GM19023 (cell line): Measurements from ENCODE around the gene TACR1.
"Not testable (repeated sequence)": the region's sequence is repeated elsewhere in the genome, so short reads cannot be mapped to it uniquely, and the experiment has no call there.

Experiments
- ATAC-seq: cut with Tn5 transposase; IDR thresholded peaks from one replicate; pipeline ENCODE4 v1.9.1; 2021; ENCODE audit warnings: mild to moderate bottlenecking, moderate library complexity; ENCODE audit not compliant: unreplicated experiment

Gene TACR1

GRCh38 chr2:75195076-75195691 is 4.1 kb downstream of the TACR1 start:
- ATAC-seq, result no peak

- ATAC-seq, result no peak
These were observed 5.0 kb downstream of the TACR1 start for GRCh38 chr2:75194184-75194868.

GRCh38 chr2:75192496-75192895 is 6.8 kb downstream of the TACR1 start:
- ATAC-seq, result no peak

- no peak for ATAC-seq
These were observed 8.9 kb downstream of the TACR1 start for GRCh38 chr2:75190271-75190990.

DNA sequence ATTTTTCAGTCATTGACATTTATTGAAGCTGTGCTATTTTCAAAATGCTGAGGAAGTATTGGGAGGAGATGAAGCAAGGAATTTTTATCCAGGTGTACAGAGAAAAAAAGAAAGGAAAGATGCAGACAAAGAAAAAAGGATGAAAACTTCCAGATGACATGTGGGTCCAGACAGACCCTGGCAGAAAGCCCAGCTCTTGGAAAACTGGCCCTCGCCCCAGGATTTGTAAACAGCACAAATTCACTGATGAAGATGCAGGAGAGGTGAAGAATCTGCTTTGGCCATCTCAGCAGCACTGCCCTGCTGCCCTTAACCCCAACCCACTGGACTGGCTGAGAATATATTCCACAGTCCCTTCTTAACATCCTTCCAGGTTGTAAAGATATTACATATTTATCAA is 12.5 kb downstream of the TACR1 start:
- ATAC-seq, result no peak

DNA sequence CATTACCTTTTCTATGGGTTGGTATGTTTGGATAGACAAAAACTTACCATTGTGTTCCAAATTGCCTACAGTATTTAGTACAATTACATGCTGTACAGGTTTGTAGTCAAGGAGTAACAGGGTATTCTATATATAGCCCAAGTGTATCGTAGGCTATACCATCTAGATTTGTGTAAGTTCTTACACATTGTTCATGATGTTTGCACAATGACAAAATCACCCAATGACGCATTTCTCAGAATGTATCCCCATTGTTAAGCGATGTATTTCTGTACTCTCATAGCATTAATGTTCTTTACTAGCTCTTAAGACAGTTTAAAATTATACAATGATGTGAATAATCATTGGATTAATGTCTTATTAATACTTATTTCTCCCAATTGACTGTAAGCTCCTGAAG is 16.7 kb downstream of the TACR1 start:
- ATAC-seq, result no peak

- no peak for ATAC-seq
These were observed 18.8 kb downstream of the TACR1 start for GRCh38 chr2:75180476-75180875.

- ATAC-seq, result no peak
These were observed 21.9 kb downstream of the TACR1 start for GRCh38 chr2:75177427-75177826.

- ATAC-seq, result no peak
These were observed 23.9 kb downstream of the TACR1 start for GRCh38 chr2:75175456-75175855.

DNA sequence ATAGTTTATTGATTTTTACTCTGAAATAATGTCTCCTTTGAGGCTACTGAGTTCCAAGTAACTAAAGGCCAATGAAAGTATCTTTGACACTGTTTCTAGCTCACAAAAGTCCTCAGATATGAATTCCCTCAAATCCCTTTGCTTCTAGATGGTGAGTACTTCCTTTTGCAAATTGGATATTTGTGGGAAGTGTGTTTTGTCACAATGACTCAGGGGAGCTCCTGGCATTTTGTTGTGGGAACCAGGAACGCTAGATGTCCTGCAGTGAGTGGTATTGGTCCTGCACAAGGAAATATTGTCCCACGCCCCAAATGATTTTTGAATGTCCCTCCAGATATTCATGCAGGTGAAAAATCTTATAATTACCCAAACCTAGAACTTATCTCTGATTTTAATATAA is 24.3 kb downstream of the TACR1 start:
- no peak for ATAC-seq

- no peak for ATAC-seq
These were observed 24.8 kb downstream of the TACR1 start for GRCh38 chr2:75174519-75174918.

GRCh38 chr2:75173740-75174139 is 25.6 kb downstream of the TACR1 start:
- no peak for ATAC-seq

DNA sequence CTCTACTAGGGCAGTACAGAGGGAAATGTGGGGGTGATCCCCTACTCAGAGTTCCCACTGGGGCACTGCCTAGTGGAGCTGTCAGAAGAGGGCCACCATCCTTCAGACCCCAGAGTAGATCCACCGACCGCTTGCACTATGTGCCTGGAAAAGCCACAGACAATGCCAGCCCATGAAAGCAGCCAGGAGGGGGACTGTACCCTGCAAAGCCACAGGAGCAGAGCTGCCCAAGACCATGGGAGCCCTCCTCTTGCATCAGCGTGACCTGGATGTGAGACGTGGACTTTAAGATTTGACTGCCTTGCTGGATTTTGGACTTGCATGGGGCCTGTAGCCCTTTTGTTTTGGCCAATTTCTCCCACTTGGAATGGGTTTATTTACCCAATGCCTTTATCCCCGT is 27.9 kb downstream of the TACR1 start:
- not testable (repeated sequence) for ATAC-seq

DNA sequence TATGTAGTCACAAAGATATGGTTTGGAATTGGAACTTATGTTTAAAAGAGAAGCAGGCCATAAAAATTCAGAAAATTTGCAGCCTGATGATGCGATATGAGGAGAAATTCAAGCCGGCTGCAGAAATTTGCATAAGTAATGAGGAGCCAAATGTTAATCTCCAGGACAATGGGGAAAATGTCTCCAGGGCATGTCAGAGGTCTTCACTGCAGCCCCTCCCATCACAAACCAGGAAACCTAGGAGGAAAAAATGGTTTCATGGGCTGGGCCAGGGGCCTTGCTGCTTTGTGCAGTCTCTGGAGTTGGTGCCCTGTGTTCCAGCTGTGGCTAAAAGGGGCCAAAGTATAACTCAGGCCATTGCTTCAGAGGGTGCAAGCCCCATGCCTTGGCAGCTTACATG is 28.4 kb downstream of the TACR1 start:
- no peak for ATAC-seq

DNA sequence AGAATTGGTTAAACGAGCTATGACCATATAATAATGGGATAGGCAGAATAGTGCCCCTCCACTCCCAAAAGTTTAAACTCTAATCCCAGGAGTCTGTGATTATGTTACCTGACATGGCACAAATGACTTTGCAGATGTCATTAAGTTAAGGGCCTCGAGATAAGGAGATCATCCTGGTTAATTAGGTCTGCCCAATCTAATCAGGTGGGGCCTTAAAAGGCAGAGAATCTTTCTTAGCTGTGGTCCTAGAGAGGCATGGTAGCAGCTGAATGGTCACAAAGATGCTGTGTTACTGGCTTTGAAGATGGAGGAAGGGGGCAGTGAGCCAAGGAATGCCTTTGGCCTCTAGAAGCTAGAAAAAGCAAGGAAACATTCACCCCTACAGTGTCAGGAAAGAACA is 31.1 kb downstream of the TACR1 start:
- ATAC-seq, result no peak

DNA sequence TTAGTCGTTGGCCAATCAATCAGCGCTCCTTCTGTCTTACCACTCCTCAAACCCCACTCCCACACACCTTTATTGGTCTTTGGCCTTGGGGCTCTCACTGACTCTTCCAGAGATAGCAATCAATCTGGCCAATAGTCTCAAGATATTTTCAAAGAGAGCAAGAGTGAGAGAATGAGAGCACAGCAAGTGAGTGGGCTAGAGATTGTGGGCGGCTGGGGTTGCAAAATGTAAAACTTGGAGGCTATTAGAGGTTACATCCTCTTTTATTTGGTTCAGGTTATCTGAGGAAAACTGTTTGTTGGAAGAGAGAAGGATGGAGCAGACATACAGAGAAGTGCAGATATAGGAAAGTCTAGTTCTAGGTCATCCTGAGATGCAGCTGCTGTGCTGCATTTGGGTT is 32.8 kb downstream of the TACR1 start:
- ATAC-seq, result no peak

- ATAC-seq, result no peak
These were observed 36.4 kb downstream of the TACR1 start for GRCh38 chr2:75162897-75163296.

DNA sequence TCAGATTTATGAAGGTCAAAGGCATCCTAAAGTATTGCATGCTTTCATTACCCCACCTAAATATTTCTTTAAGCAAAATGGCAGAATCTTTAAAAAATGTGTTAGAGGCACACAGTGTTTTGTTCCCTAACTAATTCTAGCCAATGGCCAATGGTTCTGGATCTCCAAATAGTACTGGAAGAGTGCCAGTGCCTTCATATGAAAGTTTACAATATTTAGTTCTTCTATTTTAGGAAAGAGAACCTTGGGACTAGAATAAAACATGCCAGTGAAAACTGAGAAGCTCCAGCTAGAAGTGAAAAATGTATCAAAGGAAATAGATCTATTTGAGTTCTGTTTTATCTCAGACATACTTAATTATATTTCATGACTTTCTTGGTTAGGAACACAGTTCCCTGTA is 37.1 kb downstream of the TACR1 start:
- ATAC-seq, result no peak

GRCh38 chr2:75157435-75157834 is 41.9 kb downstream of the TACR1 start:
- no peak for ATAC-seq

DNA sequence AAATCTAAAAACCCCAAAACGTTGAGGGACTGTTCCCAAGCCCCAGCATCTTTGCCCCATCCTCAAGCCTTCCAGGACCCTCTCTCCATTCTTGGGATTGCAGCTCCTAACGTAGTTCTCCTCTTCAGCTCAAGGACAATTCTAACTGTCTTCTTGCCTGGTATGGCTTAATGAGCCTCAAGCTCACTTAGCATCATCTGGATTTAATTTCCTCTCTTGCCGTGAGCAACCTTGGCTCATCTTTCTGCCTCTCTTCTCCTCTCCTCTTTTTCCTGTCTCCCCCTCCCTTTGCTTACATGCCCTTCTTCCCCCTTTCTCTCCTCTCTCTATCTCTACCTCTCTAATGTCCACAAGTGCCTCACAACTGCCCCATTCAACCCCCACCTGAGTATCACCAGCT is 44.2 kb downstream of the TACR1 start:
- ATAC-seq, result no peak

GRCh38 chr2:75153221-75153620 is 46.1 kb downstream of the TACR1 start:
- ATAC-seq, result no peak

- ATAC-seq, result not testable (repeated sequence)
These were observed 47.1 kb downstream of the TACR1 start for GRCh38 chr2:75152243-75152642.
